SK-N-MC (cell line): ENCODE results near the gene SPRYD3.
"Not testable (repeated sequence)": the region's sequence is repeated elsewhere in the genome, so short reads cannot be mapped to it uniquely, and the experiment has no call there.

Experiments
- DNase-seq: peaks from one replicate; pipeline ENCODE4 v3.0.0-alpha.2; 2011; ENCODE audit warnings: low read depth, low spot score
- H3K27ac ChIP-seq: fragments of 200-600 bp; sonication (generic); 2 replicates; pipeline ENCODE4 v1.5.1; 2016; ENCODE audit warnings: mixed run types
- H3K36me3 ChIP-seq: fragments of 200-600 bp; sonication (generic); 2 replicates; pipeline ENCODE4 v1.6.1; 2017; ENCODE audit warnings: antibody characterized with exemption, low read length, mixed read lengths; ENCODE audit not compliant: insufficient read depth
- H3K4me3 ChIP-seq: fragments of 200-600 bp; sonication (generic); 2 replicates; pipeline ENCODE4 v1.5.1; 2016
- H3K9ac ChIP-seq: fragments of 200-600 bp; sonication (generic); 2 replicates; pipeline ENCODE4 v1.8.0; 2017; ENCODE audit warnings: mixed run types, mixed read lengths; ENCODE audit not compliant: insufficient read length
- H3K9me3 ChIP-seq: fragments of 200-600 bp; sonication (generic); 2 replicates; pipeline ENCODE4 v1.6.1; 2017; ENCODE audit warnings: low read depth, mild to moderate bottlenecking, antibody characterized with exemption, low read length, moderate library complexity, mixed read lengths
- EZH2 ChIP-seq: fragments of 200-600 bp; sonication (generic); IDR thresholded peaks from one replicate; pipeline ENCODE4 v1.6.1; 2017; ENCODE audit warnings: antibody characterized with exemption
- FOXP2 ChIP-seq: optimal IDR thresholded peaks from 2 replicates; pipeline ENCODE3; 2011; ENCODE audit warnings: mild to moderate bottlenecking, moderate library complexity; ENCODE audit not compliant: insufficient read depth; ENCODE audit errors: extremely low read length, control extremely low read depth
- POLR2AphosphoS5 ChIP-seq: IDR thresholded peaks from 2 replicates; pipeline ENCODE4 v1.6.1; 2012; ENCODE audit warnings: mild to moderate bottlenecking, low read depth, low read length, borderline replicate concordance

SPRYD3 gene

GRCh38 chr12:53097564-53098353, 18.6 kb upstream of the SPRYD3 start, which contains the start of gene IGFBP6:
Gene IGFBP6 (plus strand): TSS chr12:53097667. CDS start chr12:53097718, 51 bp downstream.
- H3K9ac ChIP-seq: peak within 1 kb of the TSS; percentile 37
- peak within 1 kb of the TSS; percentile 74; the same call in 1 of the 2 replicates for H3K27ac ChIP-seq
- TF ChIP-seq POLR2AphosphoS5: no peak; the same call in 1 of the 2 replicates
- no peak for TF ChIP-seq FOXP2
- TF ChIP-seq EZH2: no peak
- peak within 1 kb of the TSS; percentile 78 for H3K4me3 ChIP-seq
- H3K36me3 ChIP-seq: no peaks in the 10 kb centered on the region
- no peaks in the 10 kb centered on the region for H3K9me3 ChIP-seq
- DNase-seq: no peak

GRCh38 chr12:53097207-53097563, 18.0 kb upstream of the SPRYD3 start:
- DNase-seq: no peak
- TF ChIP-seq POLR2AphosphoS5: no peak
- no peak for TF ChIP-seq FOXP2
- no peak for TF ChIP-seq EZH2
- H3K36me3 ChIP-seq: no peaks in the 10 kb centered on the region
- peak overlapping the region; percentile 78 for H3K4me3 ChIP-seq
- no peaks in the 10 kb centered on the region for H3K9me3 ChIP-seq
- no peak overlapping the region for H3K27ac ChIP-seq
- H3K9ac ChIP-seq: no peak overlapping the region

GRCh38 chr12:53096759-53097158, 17.6 kb upstream of the SPRYD3 start:
- H3K9ac ChIP-seq: no peak overlapping the region
- H3K36me3 ChIP-seq: no peaks in the 10 kb centered on the region
- TF ChIP-seq POLR2AphosphoS5 (no peak), FOXP2 (no peak), EZH2 (no peak)
- no peaks in the 10 kb centered on the region for H3K9me3 ChIP-seq
- no peak overlapping the region for H3K27ac ChIP-seq
- no peak overlapping the region for H3K4me3 ChIP-seq
- DNase-seq: no peak

- no peak for DNase-seq
- Histone ChIP-seq H3K4me3 (no peak overlapping the region), H3K9ac (no peak overlapping the region), H3K27ac (no peak overlapping the region), H3K36me3 (no peaks in the 10 kb centered on the region), H3K9me3 (no peaks in the 10 kb centered on the region)
- TF ChIP-seq POLR2AphosphoS5: no peak
- TF ChIP-seq EZH2: no peak
- no peak for TF ChIP-seq FOXP2
These were observed 17.0 kb upstream of the SPRYD3 start for GRCh38 chr12:53096089-53096741.

DNA sequence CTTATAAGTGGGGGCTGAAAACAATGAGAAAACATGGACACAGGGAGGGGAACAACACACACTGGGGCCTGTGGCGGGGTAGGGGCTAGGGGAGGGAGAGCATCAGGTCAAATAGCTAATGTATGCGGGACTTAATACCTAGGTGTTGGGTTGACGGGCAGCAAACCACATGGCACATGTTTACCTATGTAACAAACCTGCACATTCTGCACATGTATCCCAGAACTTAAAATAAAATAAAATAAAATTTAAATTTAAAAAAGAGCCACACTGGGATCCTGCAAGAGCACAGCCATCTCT, 16.4 kb upstream of the SPRYD3 start:
- not testable (repeated sequence) for H3K36me3 ChIP-seq, H3K4me3 ChIP-seq, DNase-seq, H3K9me3 ChIP-seq, H3K27ac ChIP-seq, H3K9ac ChIP-seq

DNA sequence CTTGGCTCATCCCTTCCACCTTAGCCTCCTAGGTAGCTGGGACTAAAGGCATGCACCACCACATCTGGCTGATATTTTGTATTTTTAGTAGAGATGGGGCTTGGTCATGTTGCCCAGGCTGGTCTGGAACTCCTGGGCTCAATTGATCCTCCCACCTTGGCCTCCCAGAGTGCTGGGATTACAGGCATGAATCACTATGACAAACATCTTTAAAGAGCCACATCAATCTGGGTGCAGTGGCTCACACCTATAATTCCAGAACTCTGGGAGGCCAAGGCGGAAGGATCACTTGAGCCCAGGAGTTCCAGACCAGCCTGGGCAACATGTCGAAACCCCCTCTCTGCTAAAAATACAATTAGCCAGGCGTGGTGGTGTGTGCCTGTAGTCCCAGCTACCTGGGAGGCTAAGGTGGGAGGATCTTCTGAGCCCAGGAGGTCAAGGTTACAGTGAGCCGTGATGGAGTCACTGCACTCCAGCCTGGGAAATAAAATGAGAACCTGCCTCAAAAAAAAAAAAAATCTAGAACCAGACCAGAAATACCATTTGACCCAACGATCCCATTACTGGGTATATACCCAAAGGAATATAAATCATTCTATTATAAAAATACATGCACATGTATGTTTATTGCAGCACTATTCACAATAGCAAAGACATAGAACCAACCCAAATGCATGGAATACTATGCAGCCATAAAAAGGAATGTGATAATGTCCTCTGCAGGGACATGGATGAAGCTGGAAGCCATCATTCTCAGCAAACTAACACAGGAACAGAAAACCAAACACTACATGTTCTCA, 15.8 kb upstream of the SPRYD3 start:
- H3K4me3 ChIP-seq, DNase-seq, H3K36me3 ChIP-seq, H3K9ac ChIP-seq, H3K9me3 ChIP-seq, H3K27ac ChIP-seq: not testable (repeated sequence)

DNA sequence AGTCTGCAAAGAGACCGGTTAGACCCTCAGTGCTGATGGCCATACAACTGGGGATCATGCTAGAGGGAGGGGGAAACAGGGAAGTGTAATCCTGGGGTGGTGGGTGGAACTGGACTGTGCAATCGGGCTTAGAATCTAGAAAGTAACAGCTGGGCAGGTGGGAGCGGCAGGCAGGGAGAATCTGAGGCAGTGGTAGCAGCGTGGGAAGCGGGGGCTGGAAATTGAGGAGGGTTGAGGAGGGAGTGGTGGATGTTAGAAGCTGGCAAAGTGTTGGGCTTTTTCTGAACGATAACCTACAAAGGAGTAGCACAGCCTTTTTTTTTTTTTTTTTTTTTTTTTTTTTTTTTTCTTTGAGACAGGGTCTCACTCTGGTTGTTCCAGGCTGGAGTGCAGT, 15.2 kb upstream of the SPRYD3 start:
- Histone ChIP-seq H3K27ac (no peak overlapping the region), H3K4me3 (no peak overlapping the region), H3K9me3 (no peaks in the 10 kb centered on the region), H3K36me3 (no peaks in the 10 kb centered on the region), H3K9ac (no peak overlapping the region)
- no peak for DNase-seq
- TF ChIP-seq POLR2AphosphoS5 (no peak), FOXP2 (no peak), EZH2 (no peak)

- Histone ChIP-seq H3K27ac (no peak overlapping the region), H3K4me3 (no peak overlapping the region), H3K9ac (no peak overlapping the region), H3K36me3 (no peaks in the 10 kb centered on the region), H3K9me3 (no peaks in the 10 kb centered on the region)
- no peak for TF ChIP-seq POLR2AphosphoS5
- TF ChIP-seq FOXP2: no peak
- TF ChIP-seq EZH2: no peak
- DNase-seq: no peak
These were observed 14.7 kb upstream of the SPRYD3 start for GRCh38 chr12:53093777-53094393.
